HG02623 (cell line): ENCODE measurements around the gene ISG15.
"Not testable (repeated sequence)": the region's sequence is repeated elsewhere in the genome, so short reads cannot be mapped to it uniquely, and the experiment has no call there.

ENCODE experiments used
- ATAC-seq: cut with Tn5 transposase; IDR thresholded peaks from one replicate; pipeline ENCODE4 v1.9.1; 2021; ENCODE audit warnings: moderate library complexity; ENCODE audit not compliant: unreplicated experiment

ISG15 gene

DNA sequence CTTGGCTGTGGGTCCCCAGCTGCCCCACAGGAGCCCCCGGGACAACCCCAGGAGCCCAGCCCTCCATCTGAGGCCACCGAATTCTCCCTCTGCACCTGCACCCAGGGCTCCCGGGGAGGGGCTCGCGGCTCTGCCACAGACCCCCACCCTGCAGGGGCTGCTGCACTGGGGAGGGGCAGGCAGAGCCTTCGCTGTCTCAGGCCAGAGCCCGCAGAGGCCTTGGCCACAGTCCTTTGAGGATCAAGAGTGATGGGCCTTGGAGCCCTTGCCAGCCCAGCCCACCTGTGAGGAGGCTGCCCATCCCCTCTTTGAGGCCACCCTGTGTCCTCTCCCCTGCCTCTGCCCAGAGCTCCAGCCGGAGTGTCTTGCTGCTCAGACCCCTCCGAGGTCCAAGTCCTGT, 37.9 kb upstream of the ISG15 start:
- ATAC-seq: no peak

DNA sequence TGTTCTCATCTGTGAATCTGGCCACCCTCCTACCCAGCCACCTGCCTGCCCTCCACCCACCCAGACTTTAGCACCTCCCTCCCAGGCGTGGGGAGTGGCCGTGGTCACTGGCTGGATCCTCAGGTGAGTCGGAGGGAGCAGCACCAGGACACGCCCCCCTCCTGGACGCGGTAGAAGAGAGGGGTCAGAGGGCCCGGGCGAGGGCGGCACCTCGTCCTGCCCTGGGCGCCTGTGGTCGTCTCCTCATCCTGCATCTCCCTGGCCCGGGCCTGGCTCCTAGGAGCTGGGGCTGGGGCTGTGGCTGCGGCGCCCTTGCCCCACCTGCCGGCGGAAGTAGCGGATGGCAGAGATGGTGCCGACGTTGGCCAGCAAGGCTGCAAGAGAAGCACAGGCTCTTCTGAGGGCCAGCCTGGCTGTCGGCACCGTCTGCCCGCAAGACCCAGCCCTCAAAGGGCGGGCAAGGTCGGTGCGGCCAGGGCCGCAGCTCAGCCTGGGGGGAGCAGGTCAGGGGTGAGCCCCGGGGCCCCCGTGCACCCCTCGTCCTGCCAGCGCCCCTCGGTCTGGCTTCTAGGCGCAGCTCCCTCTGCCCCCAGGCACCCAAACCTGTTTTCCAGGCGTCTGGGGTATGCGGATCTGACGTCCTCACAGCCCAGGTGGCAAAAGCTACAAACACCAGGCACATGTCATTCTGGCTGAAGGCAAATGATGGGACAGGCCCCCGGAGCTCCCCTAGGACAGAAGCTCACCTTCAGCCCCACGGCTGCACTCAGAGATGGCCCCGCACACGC, 37.2 kb upstream of the ISG15 start:
- no peak for ATAC-seq

DNA sequence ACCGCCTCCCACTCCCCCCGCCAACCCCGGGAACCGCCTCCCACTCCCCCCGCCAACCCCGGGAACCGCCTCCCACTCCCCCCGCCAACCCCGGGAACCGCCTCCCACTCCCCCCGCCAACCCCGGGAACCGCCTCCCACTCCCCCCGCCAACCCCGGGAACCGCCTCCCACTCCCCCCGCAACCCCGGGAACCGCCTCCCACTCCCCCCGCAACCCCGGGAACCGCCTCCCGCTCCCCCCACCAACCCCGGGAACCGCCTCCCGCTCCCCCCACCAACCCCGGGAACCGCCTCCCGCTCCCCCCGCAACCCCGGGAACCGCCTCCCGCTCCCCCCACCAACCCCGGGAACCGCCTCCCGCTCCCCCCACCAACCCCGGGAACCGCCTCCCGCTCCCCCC, 36.5 kb upstream of the ISG15 start:
- ATAC-seq: not testable (repeated sequence)

DNA sequence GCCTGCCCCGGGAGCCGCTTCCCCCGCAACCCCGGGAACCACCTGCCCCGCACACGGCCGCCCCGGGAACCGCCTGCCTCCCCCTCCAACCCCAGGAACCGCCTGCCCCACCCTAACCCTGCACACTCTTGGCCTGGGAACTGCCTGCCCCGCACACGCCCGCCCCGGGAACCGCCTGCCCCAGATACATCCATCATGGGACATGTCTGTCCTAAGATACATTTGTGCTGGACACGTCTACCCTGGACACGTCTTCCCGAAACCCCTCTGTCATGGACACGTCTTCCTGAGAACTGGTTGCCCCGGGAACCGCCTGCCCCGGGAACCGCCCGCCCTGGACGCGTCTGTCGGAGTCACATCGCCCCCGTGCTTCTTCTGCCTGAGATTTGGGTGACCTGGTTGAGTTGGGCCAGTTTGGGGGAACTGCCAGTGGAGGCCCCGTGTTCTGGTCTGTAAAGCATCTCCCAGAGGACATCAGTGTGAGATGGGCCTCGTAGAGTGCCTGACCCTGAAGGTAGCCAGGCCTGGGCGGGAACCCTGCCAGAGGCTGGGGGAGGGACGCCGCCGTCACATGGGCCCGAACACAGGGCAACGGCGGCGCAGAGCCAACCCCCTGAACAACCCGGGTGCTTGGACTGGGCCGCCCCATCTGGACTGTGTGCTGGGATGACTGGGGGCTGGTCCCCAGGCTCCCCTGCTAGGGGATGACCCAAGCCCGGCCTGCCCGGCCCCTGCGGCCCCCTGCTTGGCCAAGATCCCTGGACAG, 35.0 kb upstream of the ISG15 start:
- ATAC-seq: no peak

DNA sequence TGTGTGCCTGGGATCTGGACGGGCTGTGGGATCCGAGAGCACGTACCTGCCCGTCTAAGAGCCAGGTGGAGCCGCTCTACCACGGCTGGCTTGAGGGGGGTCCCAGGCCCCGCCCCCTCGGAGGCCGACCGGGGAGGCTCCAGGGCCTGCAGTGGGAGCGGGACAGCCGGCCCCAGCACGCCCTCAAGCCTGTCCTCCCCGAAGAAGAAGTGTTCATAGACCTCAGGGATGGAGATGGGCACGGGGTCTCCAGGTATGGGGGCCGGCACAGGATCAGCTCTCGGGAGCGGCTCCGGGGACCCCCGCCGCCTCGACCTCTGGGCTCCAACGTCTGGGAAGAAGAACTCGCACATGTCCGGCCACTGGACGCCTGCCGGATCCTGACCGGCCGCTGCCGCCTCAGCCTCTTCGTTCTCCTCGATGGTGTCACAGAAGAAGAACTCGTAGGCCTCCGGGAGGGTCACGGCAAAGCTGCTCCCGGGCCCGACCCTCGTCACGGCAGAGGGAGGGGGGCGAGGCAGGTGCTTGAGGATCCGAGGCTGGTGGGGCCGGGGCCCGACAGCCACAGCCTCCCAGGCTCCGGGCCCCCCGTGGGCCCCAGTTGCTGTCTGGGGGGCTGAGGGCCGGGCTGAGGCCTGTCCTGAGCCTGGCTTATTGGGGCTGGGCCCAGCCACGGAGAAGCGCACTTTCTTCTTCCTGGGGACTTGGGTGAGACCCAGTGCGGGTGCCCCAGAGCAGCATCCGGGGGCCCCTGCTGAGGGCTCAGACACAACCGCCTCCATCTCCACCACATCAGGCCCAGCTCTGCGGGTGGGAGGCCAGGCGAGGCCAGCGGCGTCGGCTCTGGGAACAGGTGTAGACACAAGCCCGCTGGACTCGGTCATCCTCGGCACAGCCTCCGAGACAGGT, 34.2 kb upstream of the ISG15 start:
- ATAC-seq: no peak

DNA sequence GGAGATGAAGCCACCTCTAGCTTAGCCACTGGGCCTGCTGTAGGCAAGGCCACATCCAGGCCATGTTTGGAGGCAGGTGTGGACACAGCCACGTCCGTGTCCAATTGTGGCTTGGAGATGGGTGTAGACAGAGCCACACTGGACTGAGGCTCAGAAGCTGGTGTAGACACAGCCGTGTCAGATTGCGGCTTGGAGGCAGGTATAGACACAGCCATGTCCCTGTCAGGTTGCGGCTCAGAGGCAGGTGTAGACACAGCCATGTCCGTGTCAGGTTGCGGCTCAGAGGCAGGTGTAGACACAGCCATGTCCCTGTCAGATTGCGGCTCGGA, 33.6 kb upstream of the ISG15 start:
- ATAC-seq: no peak

DNA sequence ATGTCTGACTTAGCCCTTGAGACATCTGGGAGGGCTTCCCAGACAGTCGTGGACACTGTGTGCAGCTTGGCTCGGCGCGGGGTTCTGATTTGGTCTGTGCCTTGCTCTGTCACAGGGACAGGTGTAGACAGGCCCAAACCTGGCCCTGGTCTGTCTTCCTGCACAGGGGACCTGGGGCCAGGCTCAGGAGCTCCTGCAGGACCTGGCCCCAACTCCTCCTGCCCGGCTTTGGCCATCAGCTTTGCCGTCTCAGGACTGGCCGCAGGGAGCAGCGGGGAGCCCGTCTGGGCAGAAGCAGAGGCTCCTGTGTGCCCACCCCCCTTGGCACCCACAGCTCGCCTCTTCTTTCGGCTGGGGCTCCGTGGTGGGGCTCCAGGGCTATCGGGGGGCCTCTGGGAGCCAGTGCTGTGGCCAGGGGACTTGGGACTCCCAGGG, 33.1 kb upstream of the ISG15 start:
- no peak for ATAC-seq

DNA sequence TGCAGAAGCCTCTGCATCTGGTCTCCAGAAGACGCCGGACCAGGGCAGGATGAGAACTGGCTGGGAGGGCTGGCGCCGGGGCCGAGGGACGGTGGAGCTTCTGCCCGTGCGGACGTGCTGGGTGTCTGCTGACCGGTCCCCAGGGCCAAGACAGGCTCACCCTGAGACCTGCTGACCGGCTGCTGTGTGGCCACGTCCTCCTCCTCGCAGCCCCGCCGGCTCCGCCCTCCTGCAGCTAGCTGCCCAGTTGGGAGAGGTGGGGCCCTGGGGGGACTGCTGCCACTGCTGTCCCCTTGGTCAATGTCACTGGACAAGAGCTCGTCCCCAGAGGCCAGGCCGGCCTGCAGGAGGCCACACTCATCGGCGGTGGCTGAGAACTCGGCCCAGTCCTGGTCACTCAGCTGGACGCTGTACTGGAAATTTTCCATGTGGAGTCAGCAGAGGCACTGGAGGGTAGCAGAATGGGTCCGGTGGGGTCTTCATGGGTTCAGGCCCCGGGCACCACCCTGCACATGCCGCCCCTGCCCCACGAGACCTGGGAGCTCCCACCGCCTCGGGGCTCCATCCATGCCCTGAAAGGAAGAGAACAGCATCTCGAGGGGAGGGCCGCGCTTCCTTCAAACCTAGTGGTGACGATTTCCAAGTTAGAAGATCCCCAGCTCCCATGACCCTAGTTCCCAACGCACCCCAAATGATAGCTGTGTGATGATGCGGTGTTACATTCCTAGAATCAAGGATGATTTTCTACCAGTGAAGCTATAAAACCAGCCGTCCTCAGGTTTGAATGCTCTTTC, 32.5 kb upstream of the ISG15 start:
- ATAC-seq: no peak

DNA sequence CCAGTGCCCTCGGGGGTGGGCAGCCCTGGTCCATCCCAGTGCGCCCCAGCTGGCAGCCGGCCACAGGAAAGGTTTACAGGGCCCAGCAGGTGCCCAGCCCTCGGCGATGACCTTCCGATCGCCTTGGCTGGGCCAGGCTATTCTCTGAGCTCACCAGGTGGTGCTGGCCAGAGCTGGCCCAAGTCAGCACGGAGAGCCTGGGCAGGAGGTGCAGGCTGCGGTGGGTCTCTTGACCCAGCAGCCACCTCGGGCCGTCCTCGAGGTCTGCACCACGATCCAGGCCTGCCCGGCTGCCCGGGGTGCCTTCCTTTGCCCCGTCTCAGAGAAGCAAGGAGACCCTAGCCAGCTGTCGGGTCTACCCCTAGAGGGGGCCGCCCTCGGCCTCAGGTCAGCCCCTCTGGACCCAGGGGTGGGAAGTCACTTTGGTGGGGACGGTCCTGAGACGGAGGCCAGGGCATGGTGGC, 31.8 kb upstream of the ISG15 start:
- no peak for ATAC-seq

DNA sequence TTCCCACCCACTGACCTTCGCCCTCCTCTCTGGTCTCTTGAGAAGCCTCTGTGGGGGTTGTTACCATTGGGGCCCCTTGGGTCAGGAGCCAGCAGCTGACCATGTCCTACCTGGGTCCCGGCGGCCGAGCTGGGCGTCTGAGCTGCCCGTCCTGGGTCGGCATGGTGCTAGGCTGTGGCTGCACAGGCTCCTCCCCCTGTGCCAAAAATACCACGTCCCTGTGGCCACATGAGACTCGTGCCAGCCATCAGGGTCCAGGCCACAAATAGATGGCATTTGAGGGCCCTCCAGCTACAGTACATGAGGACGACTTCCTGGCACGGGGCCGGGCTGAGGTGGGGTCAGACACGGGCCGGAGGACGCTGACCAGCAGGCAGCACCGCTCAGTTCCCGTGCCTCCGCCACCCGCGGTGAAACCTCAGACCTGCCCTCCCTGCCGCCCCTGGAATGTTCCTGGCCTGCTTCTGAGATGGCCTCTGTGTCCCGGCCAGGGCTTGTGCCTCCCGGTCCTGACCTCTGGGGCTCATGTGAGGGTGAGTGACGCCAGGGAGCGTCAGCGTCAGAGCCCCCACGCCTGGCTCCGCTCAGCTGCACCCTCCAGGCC, 31.2 kb upstream of the ISG15 start, which contains the start of gene PERM1:
Gene PERM1 (minus strand): TSS at position 139 of the 604 bp plus-strand sequence. CDS start 1,064 bp downstream, outside the sequence.
- no peak for ATAC-seq

DNA sequence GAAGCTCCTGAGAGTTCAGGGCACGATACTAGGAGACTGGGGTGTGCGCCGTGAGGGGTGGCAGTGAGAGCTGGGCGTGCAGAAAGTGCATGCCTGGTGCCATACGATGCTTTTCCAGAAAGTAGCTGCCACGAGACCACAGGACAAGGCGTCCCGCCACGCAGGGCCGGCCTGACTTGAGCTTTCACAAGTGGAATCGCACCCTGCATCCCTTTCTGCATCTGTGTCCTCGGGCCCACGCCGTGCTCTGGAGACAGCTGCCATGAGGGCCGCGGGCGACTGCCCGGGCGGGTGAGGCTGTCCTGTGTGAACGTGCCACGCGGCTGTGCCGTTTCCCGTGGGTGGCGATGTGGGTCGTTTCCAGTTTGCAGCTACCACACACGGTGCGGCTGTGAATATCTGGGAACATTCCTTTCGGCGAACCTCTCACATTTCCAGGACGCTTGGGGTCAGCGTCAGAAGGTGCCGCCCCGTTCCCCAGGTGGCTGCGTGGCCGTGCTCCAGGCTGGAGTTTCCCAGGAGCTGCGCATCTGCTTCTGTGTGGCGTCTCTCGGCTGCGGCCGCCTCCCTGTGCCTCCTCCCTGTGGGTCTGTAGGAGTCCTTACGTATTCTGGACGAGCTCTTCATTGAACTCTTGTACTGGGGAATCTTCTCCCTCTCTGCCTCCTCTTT, 30.4 kb upstream of the ISG15 start:
- ATAC-seq: no peak

DNA sequence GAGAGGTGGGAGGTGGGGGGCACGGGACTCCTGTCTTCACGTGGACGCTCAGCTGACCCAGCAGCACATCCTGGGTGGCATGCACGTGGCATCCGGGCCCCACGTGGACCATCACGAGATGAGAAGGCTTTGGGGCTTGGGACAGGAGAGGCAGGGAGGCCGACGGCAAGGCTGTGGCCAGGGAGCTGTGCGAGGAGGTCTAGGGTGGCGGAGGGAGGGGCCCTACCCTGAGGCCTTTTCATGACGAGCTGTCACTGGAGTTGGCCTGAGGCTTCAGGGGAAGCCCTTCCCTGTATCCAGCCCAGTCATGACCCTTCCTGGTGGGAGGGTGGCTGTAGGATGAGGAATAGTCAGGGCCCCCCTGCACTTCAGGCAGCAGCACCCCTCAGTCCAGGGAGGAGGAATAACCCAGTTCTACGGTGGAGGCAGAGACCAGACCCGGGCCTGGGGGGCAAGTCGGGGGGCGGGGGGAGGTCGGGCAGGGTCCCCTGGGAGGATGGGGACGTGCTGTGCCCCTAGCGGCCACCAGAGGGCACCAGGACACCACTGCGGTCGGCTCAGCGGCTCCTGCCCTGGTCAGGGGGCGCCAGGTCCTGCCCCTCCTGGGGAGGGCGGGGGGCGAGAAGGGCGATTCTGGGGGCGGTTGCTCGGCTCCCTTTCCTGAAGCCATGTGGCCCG, 29.4 kb upstream of the ISG15 start:
- ATAC-seq: no peak

DNA sequence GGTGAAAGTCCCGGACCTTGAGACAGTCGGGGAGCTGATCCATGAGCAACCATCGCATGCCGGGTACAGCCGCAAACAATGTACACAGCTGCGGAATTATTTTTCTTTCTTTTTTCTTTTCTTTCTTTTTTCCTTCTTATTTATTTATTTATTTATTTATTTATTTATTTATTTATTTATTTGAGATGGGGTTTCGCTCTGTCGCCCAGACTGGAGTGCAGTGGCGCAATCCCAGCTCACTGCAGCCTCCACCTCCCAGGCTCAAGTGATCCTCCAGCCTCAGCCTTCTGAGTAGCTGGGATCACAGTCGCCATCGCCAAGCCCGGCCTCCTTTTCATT, 28.9 kb upstream of the ISG15 start:
- ATAC-seq: no peak

DNA sequence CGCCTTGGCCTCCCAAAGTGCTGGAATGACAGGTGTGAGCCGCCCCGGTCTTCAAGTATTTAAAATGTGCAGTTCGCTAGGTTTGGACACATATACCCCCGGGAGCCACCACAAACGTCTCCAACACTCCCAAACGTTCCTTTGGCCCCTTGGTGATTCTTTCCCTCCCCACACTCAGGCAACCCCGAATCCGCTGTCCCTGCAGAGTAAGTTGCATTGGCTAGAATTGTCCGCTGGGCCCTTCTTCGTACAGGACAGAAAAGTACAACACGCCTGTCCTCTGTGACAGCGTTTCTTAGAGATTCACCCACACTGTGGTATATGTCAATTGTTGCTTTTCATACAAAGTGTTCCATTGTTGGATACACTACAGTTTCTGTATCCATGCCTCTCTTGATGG, 28.2 kb upstream of the ISG15 start:
- no peak for ATAC-seq

DNA sequence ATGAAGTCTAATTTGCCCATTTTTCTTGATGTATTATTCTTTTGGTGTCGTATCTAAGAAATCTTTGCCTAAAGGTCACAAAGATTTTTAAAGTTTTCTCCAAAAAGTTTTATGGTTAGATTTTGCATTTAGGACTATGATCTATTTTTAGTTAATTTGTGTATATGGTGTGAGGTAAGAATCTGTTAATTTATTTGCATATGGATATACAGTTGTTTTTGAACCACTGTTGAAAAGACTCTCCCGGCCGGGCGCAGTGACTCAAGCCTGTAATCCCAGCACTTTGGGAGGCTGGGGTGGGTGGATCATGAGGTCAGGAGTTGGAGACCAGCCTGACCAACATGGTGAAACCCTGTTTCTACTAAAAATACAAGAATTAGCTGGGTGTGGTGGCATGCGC, 25.2 kb upstream of the ISG15 start:
- not testable (repeated sequence) for ATAC-seq

DNA sequence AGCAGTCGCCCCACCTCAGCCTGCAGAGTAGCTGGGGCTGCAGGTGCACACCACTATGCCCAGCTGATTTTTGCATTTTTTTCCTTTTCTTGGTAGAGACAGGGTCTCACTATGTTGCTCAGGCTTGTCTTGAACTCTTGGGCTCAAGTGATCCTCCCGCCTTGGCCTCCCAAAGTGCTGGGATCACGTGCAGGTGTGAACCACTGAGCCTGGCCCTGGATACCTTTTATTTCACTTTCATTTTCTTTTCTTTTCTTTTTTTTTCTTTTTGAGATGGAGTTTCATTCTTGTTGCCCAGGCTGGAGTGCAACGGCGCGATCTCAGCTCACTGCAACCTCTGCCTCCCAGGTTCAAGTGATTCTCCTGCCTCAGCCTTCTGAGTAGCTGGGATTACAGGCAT, 22.0 kb upstream of the ISG15 start:
- ATAC-seq: not testable (repeated sequence)

DNA sequence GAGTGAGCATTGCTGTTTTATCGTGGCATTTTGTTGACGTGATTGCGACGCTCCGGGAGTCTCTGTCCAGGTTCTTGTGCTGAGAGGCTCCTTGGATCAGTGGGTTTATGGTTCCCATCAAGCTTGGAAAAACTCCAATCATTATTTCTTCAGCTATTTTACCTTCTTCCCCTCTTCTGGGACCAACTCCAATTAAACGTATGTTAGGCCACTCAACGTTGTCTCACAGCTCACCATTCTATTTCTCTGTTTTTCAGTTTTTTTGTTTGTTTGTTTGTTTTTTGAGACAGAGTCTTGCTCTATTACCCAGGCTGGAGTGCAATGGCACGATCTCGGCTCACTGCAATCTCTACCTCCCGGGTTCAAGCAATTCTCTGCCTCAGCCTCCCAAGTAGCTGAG, 21.4 kb upstream of the ISG15 start:
- ATAC-seq: no peak

DNA sequence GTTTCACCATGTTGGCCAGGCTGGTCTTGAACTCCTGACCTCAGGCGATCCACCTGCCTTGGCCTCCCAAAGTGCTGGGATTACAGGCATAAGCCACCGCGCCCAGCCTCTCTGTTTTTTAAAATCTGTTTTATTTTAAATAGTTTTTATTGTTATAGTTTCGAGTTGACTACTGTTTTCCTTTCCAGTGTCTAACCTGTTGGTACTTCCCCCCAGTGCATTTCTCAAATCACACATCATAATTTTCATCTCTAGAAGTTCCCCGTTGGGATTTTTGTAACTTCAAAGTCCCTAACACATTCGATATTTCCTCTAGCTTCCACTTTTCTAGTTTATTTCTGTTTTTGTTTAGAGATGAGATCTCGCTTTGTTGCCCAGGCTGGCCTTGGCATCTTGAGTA, 20.9 kb upstream of the ISG15 start:
- ATAC-seq: no peak

DNA sequence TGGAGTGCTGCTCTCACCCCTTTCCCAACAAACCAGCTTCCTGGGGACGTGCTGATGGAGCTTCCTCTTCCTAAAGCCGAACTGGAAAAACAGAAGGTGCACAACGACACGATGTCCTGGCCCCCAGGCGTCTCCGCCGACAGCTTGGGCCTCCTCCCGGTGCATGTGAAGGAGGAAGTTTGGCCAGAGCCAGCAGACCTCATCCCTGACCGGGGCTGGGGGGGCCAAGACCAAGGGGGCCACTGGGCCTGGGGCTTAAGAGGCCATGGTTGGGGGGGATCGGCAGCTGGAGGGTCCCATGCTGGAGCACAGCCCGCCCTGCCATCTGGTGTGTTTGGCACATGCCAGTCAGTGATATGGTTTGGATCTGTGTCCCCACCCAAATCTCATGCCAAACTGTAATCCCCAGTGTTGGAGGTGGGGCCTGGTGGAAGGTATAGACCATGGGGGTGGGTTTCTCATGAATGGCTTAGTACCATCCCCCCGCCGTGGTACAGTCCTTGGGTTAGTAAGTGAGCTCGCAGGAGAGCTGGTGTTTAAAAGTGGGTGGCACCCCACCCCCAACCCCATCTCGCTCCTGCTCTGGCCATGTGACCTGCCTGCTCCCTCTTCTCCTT, 19.8 kb upstream of the ISG15 start:
- no peak for ATAC-seq
